ENCODE measurements around the gene TOMM20L.
"Not testable (repeated sequence)": the region's sequence is repeated elsewhere in the genome, so short reads cannot be mapped to it uniquely, and the experiment has no call there.

DNA sequence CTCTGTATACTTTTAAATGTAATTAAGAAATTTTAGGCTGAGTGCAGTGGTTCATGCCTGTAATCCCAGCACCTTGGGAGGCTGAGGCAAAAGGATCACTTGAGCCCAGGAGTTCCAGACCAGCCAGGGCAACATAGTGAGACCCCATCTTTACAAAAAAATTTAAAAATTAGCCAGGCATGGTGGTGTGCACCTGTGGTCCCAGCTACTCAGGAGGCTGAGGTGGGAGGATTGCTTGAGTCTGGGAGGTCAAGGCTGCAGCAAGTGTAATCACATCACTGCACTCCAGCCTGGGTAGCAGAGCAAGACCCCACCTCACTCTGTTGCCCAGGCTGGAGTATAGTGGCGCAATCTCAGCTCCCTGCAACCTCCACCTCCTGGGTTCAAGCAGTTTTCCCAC is 33.5 kb upstream of the TOMM20L start:
- TF ChIP-seq POLR2A (IDR thresholded peaks at IDR 0.05): not testable (repeated sequence)
- TF ChIP-seq, protein P1, sequence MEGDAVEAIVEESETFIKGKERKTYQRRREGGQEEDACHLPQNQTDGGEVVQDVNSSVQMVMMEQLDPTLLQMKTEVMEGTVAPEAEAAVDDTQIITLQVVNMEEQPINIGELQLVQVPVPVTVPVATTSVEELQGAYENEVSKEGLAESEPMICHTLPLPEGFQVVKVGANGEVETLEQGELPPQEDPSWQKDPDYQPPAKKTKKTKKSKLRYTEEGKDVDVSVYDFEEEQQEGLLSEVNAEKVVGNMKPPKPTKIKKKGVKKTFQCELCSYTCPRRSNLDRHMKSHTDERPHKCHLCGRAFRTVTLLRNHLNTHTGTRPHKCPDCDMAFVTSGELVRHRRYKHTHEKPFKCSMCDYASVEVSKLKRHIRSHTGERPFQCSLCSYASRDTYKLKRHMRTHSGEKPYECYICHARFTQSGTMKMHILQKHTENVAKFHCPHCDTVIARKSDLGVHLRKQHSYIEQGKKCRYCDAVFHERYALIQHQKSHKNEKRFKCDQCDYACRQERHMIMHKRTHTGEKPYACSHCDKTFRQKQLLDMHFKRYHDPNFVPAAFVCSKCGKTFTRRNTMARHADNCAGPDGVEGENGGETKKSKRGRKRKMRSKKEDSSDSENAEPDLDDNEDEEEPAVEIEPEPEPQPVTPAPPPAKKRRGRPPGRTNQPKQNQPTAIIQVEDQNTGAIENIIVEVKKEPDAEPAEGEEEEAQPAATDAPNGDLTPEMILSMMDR (IDR thresholded peaks at IDR 0.05): not testable (repeated sequence)
